SK-N-SH (cell line): ENCODE results near the gene TRPT1. TPM values are rescaled to one million over a fixed set of nuclear protein-coding genes. Genes with fewer than 3 reads are reported as not detected.
A peak's percentile ranks its signal among the peaks of the same experiment; 100 is the strongest.

Source experiments
- CTCF ChIA-PET: fragments of 300-600, 350-600 bp; formaldehyde crosslinking; extraction: SDS; loops from one replicate; lab custom pipeline; 2021; lab: Yijun Ruan, JAX
- POLR2A ChIA-PET: fragments of 350-600 bp; sonication (Branson Sonifier 250); formaldehyde crosslinking; extraction: SDS; loops from one replicate; lab custom pipeline; 2020; ENCODE audit warnings: antibody characterized with exemption, inconsistent platforms; lab: Yijun Ruan, JAX
- DNase-seq: peaks from one replicate; pipeline ENCODE4 v3.0.0; 2012
- H2AFZ ChIP-seq: fragments of 200-600 bp; sonication (generic); 2 replicates; pipeline ENCODE4 v1.8.1; 2016; ENCODE audit warnings: antibody characterized with exemption, mild to moderate bottlenecking, low read depth
- H3F3A ChIP-seq: fragments of 200-600 bp; sonication (generic); replicated peaks from 2 replicates; pipeline ENCODE3; 2016; ENCODE audit warnings: antibody characterized with exemption, mild to moderate bottlenecking; ENCODE audit not compliant: insufficient read depth
- H3K27ac ChIP-seq, 2 experiments: fragments of 200-500 bp in 1 of 2; fragments of 200-600 bp in 1 of 2; sonication (Bioruptor generic) in 1 of 2; sonication (generic), shearing (Covaris generic) in 1 of 2; 2 replicates each; pipeline versions ENCODE4 v1.5.1 to v1.6.1; 2014 to 2016; ENCODE audit warnings: low read depth in 2 of 2, inconsistent platforms in 1 of 2, low read length in 1 of 2, mild to moderate bottlenecking in 1 of 2, mixed read lengths in 1 of 2
- H3K27me3 ChIP-seq: fragments of 200-600 bp; sonication (generic), shearing (Covaris generic); 2 replicates; pipeline ENCODE4 v1.6.1; 2016; ENCODE audit warnings: mixed run types; ENCODE audit not compliant: insufficient read depth
- H3K36me3 ChIP-seq, 2 experiments: fragments of 200-500 bp in 1 of 2; fragments of 200-600 bp in 1 of 2; sonication (Bioruptor generic) in 1 of 2; sonication (generic) in 1 of 2; replicated peaks in 1 of 2; 2 replicates each; pipeline versions ENCODE3 to v1.5.1; 2014 to 2016; ENCODE audit warnings: low read length in 1 of 2, mild to moderate bottlenecking in 1 of 2; ENCODE audit not compliant: insufficient read depth in 2 of 2, control insufficient read depth in 1 of 2
- H3K4me1 ChIP-seq, 2 experiments: fragments of 200-500 bp in 1 of 2; fragments of 200-600 bp in 1 of 2; sonication (Bioruptor generic) in 1 of 2; sonication (generic), shearing (Covaris generic) in 1 of 2; 2 replicates each; pipeline versions ENCODE4 v1.5.1 to v1.6.1; 2014 to 2016; ENCODE audit warnings: low read depth in 1 of 2, low read length in 1 of 2, mixed run types in 1 of 2; ENCODE audit not compliant: insufficient read depth in 2 of 2, control insufficient read depth in 1 of 2
- H3K4me2 ChIP-seq: fragments of 200-600 bp; sonication (generic), shearing (Covaris generic); 2 replicates; pipeline ENCODE4 v1.6.1; 2017; ENCODE audit warnings: mixed run types
- H3K4me3 ChIP-seq, 2 experiments: fragments of 200-500 bp in 1 of 2; fragments of 200-600 bp in 1 of 2; sonication (Bioruptor generic) in 1 of 2; sonication (generic), shearing (Covaris generic) in 1 of 2; 2 replicates each; pipeline versions ENCODE4 v1.5.1 to v1.8.1; 2014 to 2016; ENCODE audit warnings: low read depth in 2 of 2, inconsistent platforms in 1 of 2, low read length in 1 of 2, mild to moderate bottlenecking in 1 of 2, mixed read lengths in 1 of 2, moderate library complexity in 1 of 2
- H3K79me2 ChIP-seq: fragments of 200-600 bp; sonication (generic); 2 replicates; pipeline ENCODE4 v1.8.1; 2017; ENCODE audit warnings: mild to moderate bottlenecking; ENCODE audit not compliant: insufficient read depth
- H3K9ac ChIP-seq: fragments of 200-600 bp; sonication (generic); 2 replicates; pipeline ENCODE4 v1.6.1; 2017; ENCODE audit warnings: mixed run types
- H3K9me2 ChIP-seq: fragments of 200-600 bp; sonication (generic); 2 replicates; pipeline ENCODE4 v1.6.1; 2017; ENCODE audit warnings: mixed run types
- H3K9me3 ChIP-seq: fragments of 200-600 bp; sonication (generic); 2 replicates; pipeline ENCODE4 v1.6.1; 2017; ENCODE audit warnings: mixed run types, mild to moderate bottlenecking, moderate library complexity
- H4K20me1 ChIP-seq: fragments of 200-600 bp; sonication (generic); 2 replicates; pipeline ENCODE4 v1.6.1; 2017; ENCODE audit warnings: mild to moderate bottlenecking, mixed run types; ENCODE audit not compliant: insufficient read depth
- ELF1 ChIP-seq: IDR thresholded peaks from 2 replicates; pipeline ENCODE4 v1.4.0; 2012
- EZH2phosphoT487 ChIP-seq: fragments of 200-600 bp; sonication (generic); IDR thresholded peaks from 2 replicates; pipeline ENCODE4 v1.6.1; 2017; ENCODE audit warnings: low read depth, mixed run types, mild to moderate bottlenecking, antibody characterized with exemption, moderate library complexity, borderline replicate concordance
- FOSL2 ChIP-seq: IDR thresholded peaks from 2 replicates; pipeline ENCODE4 v1.4.0; 2012; ENCODE audit warnings: low read depth, mild to moderate bottlenecking, moderate library complexity, borderline replicate concordance
- FOXM1 ChIP-seq: IDR thresholded peaks from 2 replicates; pipeline ENCODE4 v1.4.0; 2012; ENCODE audit warnings: low read depth, mild to moderate bottlenecking
- GABPA ChIP-seq: IDR thresholded peaks from 2 replicates; pipeline ENCODE4 v1.4.0; 2012; ENCODE audit warnings: low read depth, mild to moderate bottlenecking
- JUND ChIP-seq: IDR thresholded peaks from 2 replicates; pipeline ENCODE4 v1.4.0; 2012
- MEF2A ChIP-seq: IDR thresholded peaks from 2 replicates; pipeline ENCODE4 v1.4.0; 2012; ENCODE audit warnings: low read depth, borderline replicate concordance
- MXI1 ChIP-seq: IDR thresholded peaks from 2 replicates; pipeline ENCODE4 v1.6.1; 2012; ENCODE audit warnings: mild to moderate bottlenecking, low read depth, low read length, improper control_type of control experiment
- NFIC ChIP-seq: IDR thresholded peaks from 2 replicates; pipeline ENCODE4 v1.4.0; 2012; ENCODE audit warnings: borderline replicate concordance
- PBX3 ChIP-seq: IDR thresholded peaks from 2 replicates; pipeline ENCODE4; 2012
- POLR2AphosphoS5 ChIP-seq: IDR thresholded peaks from 2 replicates; pipeline ENCODE4 v1.6.1; 2012; ENCODE audit warnings: low read depth, low read length
- REST ChIP-seq: IDR thresholded peaks from 2 replicates; pipeline ENCODE4 v1.6.1; 2012; ENCODE audit warnings: mild to moderate bottlenecking, low read depth, low read length, moderate library complexity
- RFX5 ChIP-seq: IDR thresholded peaks from 2 replicates; pipeline ENCODE4 v1.6.1; 2012; ENCODE audit warnings: mild to moderate bottlenecking, improper control_type of control experiment, low read length
- SIN3A ChIP-seq: IDR thresholded peaks from 2 replicates; pipeline ENCODE4 v1.6.1; 2012; ENCODE audit warnings: low read depth, mild to moderate bottlenecking, low read length, moderate library complexity, borderline replicate concordance
- TCF12 ChIP-seq: IDR thresholded peaks from 2 replicates; pipeline ENCODE4 v1.4.0; 2012
- TEAD4 ChIP-seq: IDR thresholded peaks from 2 replicates; pipeline ENCODE4 v1.4.0; 2012; ENCODE audit warnings: mild to moderate bottlenecking, borderline replicate concordance; ENCODE audit not compliant: insufficient read depth
- YY1 ChIP-seq: IDR thresholded peaks from 2 replicates; pipeline ENCODE4 v1.4.0; 2012; ENCODE audit warnings: low read depth, mild to moderate bottlenecking
- WGBS: methylation state at CpG from one replicate; pipeline ENCODE4 v1.1.6; 2017; ENCODE audit warnings: low lambda C conversion rate; 5-methylcytosine and 5-hydroxymethylcytosine counted together
- polyA plus RNA-seq, 3 experiments: library from polyadenylated mRNA; depleted of rRNA; stranded (reverse); fragments of >200 nt; gene quantifications; 2 replicates each; pipeline ENCODE4 v1.2.3, GENCODE V29; 2012
- TF ChIP-seq, protein P1 (sequence below): IDR thresholded peaks from 2 replicates; pipeline ENCODE4 v1.4.0; 2012; ENCODE audit warnings: low read depth, borderline replicate concordance
- TF ChIP-seq, protein P2 (sequence below): IDR thresholded peaks from 2 replicates; pipeline ENCODE4 v1.4.0; 2012; ENCODE audit warnings: low read depth, borderline replicate concordance
- TF ChIP-seq, protein P3 (sequence below): fragments of 200-600 bp; sonication (generic); IDR thresholded peaks from 2 replicates; pipeline ENCODE4 v1.6.1; 2017; ENCODE audit warnings: antibody characterized with exemption, mild to moderate bottlenecking, moderate library complexity

TRPT1 gene
- polyA plus RNA-seq, 1 of the 3 experiments (the other 2 are of a cell fraction): 62.4 TPM

DNA sequence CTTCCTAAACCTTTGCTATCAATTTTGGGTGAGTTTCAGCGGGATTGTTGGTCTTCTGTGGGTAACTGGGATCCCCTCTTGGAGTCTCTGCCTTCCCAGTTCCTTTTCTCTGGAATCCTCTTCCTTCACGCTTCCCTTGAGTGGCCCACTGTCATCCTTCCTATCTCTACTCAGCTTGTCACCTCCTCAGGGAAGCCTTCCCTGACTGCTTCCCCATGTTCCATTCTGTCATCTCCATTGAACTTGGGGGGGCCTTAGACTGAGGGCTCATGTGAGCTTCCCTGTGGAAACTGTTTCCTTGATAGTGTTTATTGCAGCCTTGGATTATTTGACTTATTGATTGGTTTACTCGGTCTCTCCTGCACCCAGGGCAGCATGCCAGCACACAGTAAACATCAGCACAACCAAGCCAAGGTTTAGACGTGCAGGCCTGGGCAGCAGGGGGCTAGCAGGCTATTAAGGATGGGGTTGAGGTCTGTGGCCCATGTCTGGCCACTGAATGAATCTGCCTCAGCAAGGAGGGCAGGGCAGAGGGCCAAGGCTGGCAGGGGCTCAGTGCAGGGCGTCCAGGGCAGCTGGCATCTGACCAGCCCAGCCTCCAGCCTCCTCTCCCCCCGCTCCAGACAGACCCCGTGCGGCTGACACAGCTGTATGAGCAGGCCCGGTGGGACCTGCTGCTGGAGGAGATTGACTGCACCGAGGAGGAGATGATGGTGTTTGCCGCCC lies 7.2 kb downstream of the TRPT1 start:
- Histone ChIP-seq H3K4me1 (peaks cover 3 to 13% of the 10 kb centered on the region in 2 experiments; a peak in 1 of 4 replicates), H4K20me1 (no peaks in the 10 kb centered on the region), H3K4me3 (no peak overlapping the region), H3K4me2 (no peak overlapping the region), H3K79me2 (no peaks in the 10 kb centered on the region), H3K9ac (no peak overlapping the region), H3K27ac (peak overlapping the region in 1 of 2 experiments; percentile 51; a peak in 1 of 4 replicates), H2AFZ (no peak overlapping the region), H3K27me3 (no peaks in the 10 kb centered on the region), H3K36me3 (peaks cover 0 to 7% of the 10 kb centered on the region in 2 experiments), H3K9me3 (no peaks in the 10 kb centered on the region), H3F3A (peaks cover 5% of the 10 kb centered on the region), H3K9me2 (no peaks in the 10 kb centered on the region)
- CTCF ChIA-PET: interaction anchor here (1.1 to 5.7 kb wide), 3 partner anchors 13 to 136 kb away, joined by 3 to 50 read pairs (median 4); partner anchors contain the start of gene FERMT3
- no peak for TF ChIP-seq EZH2phosphoT487
- no peak for TF ChIP-seq TEAD4
- TF ChIP-seq, protein P1, sequence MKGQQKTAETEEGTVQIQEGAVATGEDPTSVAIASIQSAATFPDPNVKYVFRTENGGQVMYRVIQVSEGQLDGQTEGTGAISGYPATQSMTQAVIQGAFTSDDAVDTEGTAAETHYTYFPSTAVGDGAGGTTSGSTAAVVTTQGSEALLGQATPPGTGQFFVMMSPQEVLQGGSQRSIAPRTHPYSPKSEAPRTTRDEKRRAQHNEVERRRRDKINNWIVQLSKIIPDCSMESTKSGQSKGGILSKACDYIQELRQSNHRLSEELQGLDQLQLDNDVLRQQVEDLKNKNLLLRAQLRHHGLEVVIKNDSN: no peak
- no peak for TF ChIP-seq FOXM1
- TF ChIP-seq RFX5: no peak
- TF ChIP-seq, protein P2, sequence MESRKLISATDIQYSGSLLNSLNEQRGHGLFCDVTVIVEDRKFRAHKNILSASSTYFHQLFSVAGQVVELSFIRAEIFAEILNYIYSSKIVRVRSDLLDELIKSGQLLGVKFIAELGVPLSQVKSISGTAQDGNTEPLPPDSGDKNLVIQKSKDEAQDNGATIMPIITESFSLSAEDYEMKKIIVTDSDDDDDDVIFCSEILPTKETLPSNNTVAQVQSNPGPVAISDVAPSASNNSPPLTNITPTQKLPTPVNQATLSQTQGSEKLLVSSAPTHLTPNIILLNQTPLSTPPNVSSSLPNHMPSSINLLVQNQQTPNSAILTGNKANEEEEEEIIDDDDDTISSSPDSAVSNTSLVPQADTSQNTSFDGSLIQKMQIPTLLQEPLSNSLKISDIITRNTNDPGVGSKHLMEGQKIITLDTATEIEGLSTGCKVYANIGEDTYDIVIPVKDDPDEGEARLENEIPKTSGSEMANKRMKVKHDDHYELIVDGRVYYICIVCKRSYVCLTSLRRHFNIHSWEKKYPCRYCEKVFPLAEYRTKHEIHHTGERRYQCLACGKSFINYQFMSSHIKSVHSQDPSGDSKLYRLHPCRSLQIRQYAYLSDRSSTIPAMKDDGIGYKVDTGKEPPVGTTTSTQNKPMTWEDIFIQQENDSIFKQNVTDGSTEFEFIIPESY: no peak
- no peak for TF ChIP-seq JUND
- TF ChIP-seq FOSL2: no peak
- no peak for TF ChIP-seq GABPA
- TF ChIP-seq ELF1: no peak
- no peak for TF ChIP-seq YY1
- TF ChIP-seq, protein P3, sequence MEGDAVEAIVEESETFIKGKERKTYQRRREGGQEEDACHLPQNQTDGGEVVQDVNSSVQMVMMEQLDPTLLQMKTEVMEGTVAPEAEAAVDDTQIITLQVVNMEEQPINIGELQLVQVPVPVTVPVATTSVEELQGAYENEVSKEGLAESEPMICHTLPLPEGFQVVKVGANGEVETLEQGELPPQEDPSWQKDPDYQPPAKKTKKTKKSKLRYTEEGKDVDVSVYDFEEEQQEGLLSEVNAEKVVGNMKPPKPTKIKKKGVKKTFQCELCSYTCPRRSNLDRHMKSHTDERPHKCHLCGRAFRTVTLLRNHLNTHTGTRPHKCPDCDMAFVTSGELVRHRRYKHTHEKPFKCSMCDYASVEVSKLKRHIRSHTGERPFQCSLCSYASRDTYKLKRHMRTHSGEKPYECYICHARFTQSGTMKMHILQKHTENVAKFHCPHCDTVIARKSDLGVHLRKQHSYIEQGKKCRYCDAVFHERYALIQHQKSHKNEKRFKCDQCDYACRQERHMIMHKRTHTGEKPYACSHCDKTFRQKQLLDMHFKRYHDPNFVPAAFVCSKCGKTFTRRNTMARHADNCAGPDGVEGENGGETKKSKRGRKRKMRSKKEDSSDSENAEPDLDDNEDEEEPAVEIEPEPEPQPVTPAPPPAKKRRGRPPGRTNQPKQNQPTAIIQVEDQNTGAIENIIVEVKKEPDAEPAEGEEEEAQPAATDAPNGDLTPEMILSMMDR: no peak
- TF ChIP-seq POLR2AphosphoS5: no peak
- no peak for TF ChIP-seq PBX3
- no peak for TF ChIP-seq NFIC
- TF ChIP-seq MXI1: no peak
- no peak for TF ChIP-seq TCF12
- TF ChIP-seq MEF2A: no peak
- no peak for TF ChIP-seq SIN3A
- TF ChIP-seq REST: no peak
- WGBS: 61% methylated on average over 4 of the region's 11 CpGs
- POLR2A ChIA-PET: interaction anchor here (0.6 to 1.7 kb wide), 5 partner anchors 8 to 1328 kb away, joined by 3 to 5 read pairs (median 3); partner anchors contain the start of genes NUDT22 and STIP1
- peak; percentile 68 for DNase-seq
